ENCODE results near the gene ACOT11. TPM values are rescaled to one million over a fixed set of nuclear protein-coding genes. Genes with fewer than 3 reads are reported as not detected.

The ACOT11 gene
- total and polyA plus RNA-seq, 10 of the 15 experiments (the other 5 are each of a cell fraction or from before 2014, with no cell fraction given), result 0.04 to 0.85 (median 0.39) TPM; not detected in 1

GRCh38 chr1:54540582-54541295 is 7.3 kb upstream of the ACOT11 start:
- POLR2A ChIA-PET, result no interaction called here
- H3K36me3 ChIP-seq (ENCODE audit: control insufficient read depth in 2 of 2, insufficient read depth in 2 of 2, low read length in 1 of 2), result no peaks in the 10 kb centered on the region
- intact Hi-C loops (cut with micrococcal nuclease; ENCODE audit: unreplicated experiment), result no loop called here

More at GRCh38 chr1:54540582-54541295, 7.3 kb upstream of the ACOT11 start:
- no peak overlapping the region for H3K4me3 ChIP-seq
- TF ChIP-seq E2F4 (IDR thresholded peaks at IDR 0.05; ENCODE audit: low read depth, low read length) (no peak), ZBED1 (IDR thresholded peaks at IDR 0.05; ENCODE audit: borderline replicate concordance) (no peak), RAD51 (IDR thresholded peaks at IDR 0.05) (no peak), CUX1 (IDR thresholded peaks at IDR 0.05; ENCODE audit: insufficient replicate concordance, low read depth, low read length) (no peak), ZNF592 (IDR thresholded peaks at IDR 0.05) (no peak), MAX (IDR thresholded peaks at IDR 0.05; ENCODE audit: low read depth, low read length) (no peak), ZNF687 (IDR thresholded peaks at IDR 0.05) (no peak), ZNF622 (IDR thresholded peaks at IDR 0.05) (no peak)
- no peaks in the 10 kb centered on the region for H3K9me3 ChIP-seq (replicated peaks; ENCODE audit: control insufficient read depth, insufficient read depth, low read length)
- ChIA-PET CTCF (no interaction called here), SMC1A (ENCODE audit: uncharacterized antibody, unreplicated experiment) (no interaction called here), RAD21 (ENCODE audit: unreplicated experiment) (no interaction called here)
- H2AFZ ChIP-seq (ENCODE audit: control insufficient read depth, low read depth, low read length), result no peak overlapping the region
- no peaks in the 10 kb centered on the region for H4K20me1 ChIP-seq (ENCODE audit: control insufficient read depth, insufficient read depth)
- in situ Hi-C loops (cut with MboI), result no loop called here
- no peak overlapping the region for H3K27ac ChIP-seq (ENCODE audit: control insufficient read depth, insufficient read depth)
- BruUV-seq (replicated peaks), result no TSS peak
- H3K9ac ChIP-seq (ENCODE audit: control insufficient read depth, insufficient read depth, low read length), result no peak overlapping the region
- peaks cover 4% of the 10 kb centered on the region; the same call in 1 of the 2 replicates for H3K4me1 ChIP-seq (ENCODE audit: control insufficient read depth, insufficient read depth, low read length)
- H3K4me2 ChIP-seq (ENCODE audit: control insufficient read depth, insufficient read depth), result no peak overlapping the region
- no peak for DNase-seq (ENCODE audit: low read depth, low spot score)
- ATAC-seq, result no peak
- FAIRE-seq, result no peak
- no peaks in the 10 kb centered on the region for H3K79me2 ChIP-seq (ENCODE audit: control insufficient read depth, insufficient read depth, low read length)
- 67% methylated on average over 10 of the region's 10 CpGs for WGBS (ENCODE audit: insufficient coverage, insufficient replicate concordance, low lambda C conversion rate, missing lambda C conversion rate)
- H3K27me3 ChIP-seq (replicated peaks in 1 of 2; ENCODE audit: control insufficient read depth in 2 of 2, insufficient read depth in 2 of 2, low read length in 1 of 2), result peaks cover 0 to 2% of the 10 kb centered on the region in 2 experiments; a peak in 1 of 4 replicates
